Ovary (tissue), 3 donors: ENCODE measurements around the gene HLA-DPA1.

ENCODE experiments used
- POLR2A ChIP-seq: fragments of 450-650 bp; IDR thresholded peaks from one replicate; pipeline ENCODE4 v1.6.1; 2017; ENCODE audit warnings: antibody characterized with exemption, mild to moderate bottlenecking, moderate library complexity
- TF ChIP-seq, protein P1 (sequence below), 3 donors: fragments of 450-650 bp in 2 of 3; fragments of 200-600 bp in 1 of 3; IDR thresholded peaks; one replicate each; pipeline versions ENCODE4 v1.5.1 to v1.8.0; 2016 to 2022; ENCODE audit warnings: antibody characterized with exemption in 3 of 3, mild to moderate bottlenecking in 1 of 3
- donor health status: DM: no; HTN: no; CAD: no.

- TF ChIP-seq, protein P1, sequence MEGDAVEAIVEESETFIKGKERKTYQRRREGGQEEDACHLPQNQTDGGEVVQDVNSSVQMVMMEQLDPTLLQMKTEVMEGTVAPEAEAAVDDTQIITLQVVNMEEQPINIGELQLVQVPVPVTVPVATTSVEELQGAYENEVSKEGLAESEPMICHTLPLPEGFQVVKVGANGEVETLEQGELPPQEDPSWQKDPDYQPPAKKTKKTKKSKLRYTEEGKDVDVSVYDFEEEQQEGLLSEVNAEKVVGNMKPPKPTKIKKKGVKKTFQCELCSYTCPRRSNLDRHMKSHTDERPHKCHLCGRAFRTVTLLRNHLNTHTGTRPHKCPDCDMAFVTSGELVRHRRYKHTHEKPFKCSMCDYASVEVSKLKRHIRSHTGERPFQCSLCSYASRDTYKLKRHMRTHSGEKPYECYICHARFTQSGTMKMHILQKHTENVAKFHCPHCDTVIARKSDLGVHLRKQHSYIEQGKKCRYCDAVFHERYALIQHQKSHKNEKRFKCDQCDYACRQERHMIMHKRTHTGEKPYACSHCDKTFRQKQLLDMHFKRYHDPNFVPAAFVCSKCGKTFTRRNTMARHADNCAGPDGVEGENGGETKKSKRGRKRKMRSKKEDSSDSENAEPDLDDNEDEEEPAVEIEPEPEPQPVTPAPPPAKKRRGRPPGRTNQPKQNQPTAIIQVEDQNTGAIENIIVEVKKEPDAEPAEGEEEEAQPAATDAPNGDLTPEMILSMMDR (IDR thresholded peaks at IDR 0.05) = no peak
- TF ChIP-seq POLR2A = no peak
Measured at GRCh38 chr6:33116417-33116816, 43.0 kb upstream of the HLA-DPA1 start.
